Activated CD4-positive, alpha-beta T cell treated with anti-CD3 and anti-CD28 coated beads, Interleukin-2, amount 50 U/mL, for 1 hour (primary cell): Measurements from ENCODE around the gene KHDC4.

Experiments used
- DNase-seq: peaks from one replicate; pipeline ENCODE4 v3.0.0-alpha.2; 2020

KHDC4 gene

GRCh38 chr1:155968670-155969069 is 34.5 kb upstream of the KHDC4 start:
- DNase-seq: no peak

- no peak for DNase-seq
Observed at GRCh38 chr1:155968051-155968400, 33.8 kb upstream of the KHDC4 start.

- no peak for DNase-seq
Observed at GRCh38 chr1:155967341-155968050, 33.3 kb upstream of the KHDC4 start.

- no peak for DNase-seq
Observed at GRCh38 chr1:155966750-155967149, 32.5 kb upstream of the KHDC4 start.

GRCh38 chr1:155966135-155966534 is 31.9 kb upstream of the KHDC4 start:
- DNase-seq: no peak

- DNase-seq: no peak
Observed at GRCh38 chr1:155964193-155964592, 30.0 kb upstream of the KHDC4 start.

- no peak for DNase-seq
Observed at GRCh38 chr1:155962599-155963211, 28.5 kb upstream of the KHDC4 start.

- no peak for DNase-seq
Observed at GRCh38 chr1:155961937-155962336, 27.7 kb upstream of the KHDC4 start.

- no peak for DNase-seq
Observed at GRCh38 chr1:155960081-155960745, 26.0 kb upstream of the KHDC4 start.

GRCh38 chr1:155957411-155957915 is 23.2 kb upstream of the KHDC4 start:
- no peak for DNase-seq

GRCh38 chr1:155954645-155955044 is 20.4 kb upstream of the KHDC4 start:
- DNase-seq: no peak

- no peak for DNase-seq
Observed at GRCh38 chr1:155952505-155952890, 18.3 kb upstream of the KHDC4 start.

GRCh38 chr1:155951753-155952504 is 17.7 kb upstream of the KHDC4 start:
- DNase-seq: no peak

- DNase-seq: no peak
Observed at GRCh38 chr1:155950829-155951228, 16.6 kb upstream of the KHDC4 start.

- DNase-seq: no peak
Observed at GRCh38 chr1:155947741-155948140, 13.5 kb upstream of the KHDC4 start.

GRCh38 chr1:155947292-155947691 is 13.1 kb upstream of the KHDC4 start:
- no peak for DNase-seq

GRCh38 chr1:155946633-155947219 is 12.5 kb upstream of the KHDC4 start:
- DNase-seq: no peak

- DNase-seq: no peak
Observed at GRCh38 chr1:155944444-155944799, 10.2 kb upstream of the KHDC4 start.

- no peak for DNase-seq
Observed at GRCh38 chr1:155942578-155943141, 8.4 kb upstream of the KHDC4 start.

- DNase-seq: no peak
Observed at GRCh38 chr1:155941845-155942531, 7.8 kb upstream of the KHDC4 start.

- DNase-seq: no peak
Observed at GRCh38 chr1:155940993-155941844, 7.0 kb upstream of the KHDC4 start, which contains the start of gene RXFP4. Gene RXFP4 (plus strand): TSS chr1:155941638. CDS start chr1:155941710, 72 bp downstream.
